ENCODE results near the gene MAN2A2. TPM values are rescaled to one million over a fixed set of nuclear protein-coding genes. Genes with fewer than 3 reads are reported as not detected.
"Not testable (repeated sequence)": the region's sequence is repeated elsewhere in the genome, so short reads cannot be mapped to it uniquely, and the experiment has no call there.

MAN2A2 gene
- total RNA-seq, 1 donor from 2014 or later, result 51.4 TPM

- H3K27me3 Mint-ChIP-seq (ENCODE audit: low read depth), result no peaks in the 10 kb centered on the region
- H3K9me3 Mint-ChIP-seq (ENCODE audit: low read depth), result no peaks in the 10 kb centered on the region
- TF ChIP-seq, protein P1, sequence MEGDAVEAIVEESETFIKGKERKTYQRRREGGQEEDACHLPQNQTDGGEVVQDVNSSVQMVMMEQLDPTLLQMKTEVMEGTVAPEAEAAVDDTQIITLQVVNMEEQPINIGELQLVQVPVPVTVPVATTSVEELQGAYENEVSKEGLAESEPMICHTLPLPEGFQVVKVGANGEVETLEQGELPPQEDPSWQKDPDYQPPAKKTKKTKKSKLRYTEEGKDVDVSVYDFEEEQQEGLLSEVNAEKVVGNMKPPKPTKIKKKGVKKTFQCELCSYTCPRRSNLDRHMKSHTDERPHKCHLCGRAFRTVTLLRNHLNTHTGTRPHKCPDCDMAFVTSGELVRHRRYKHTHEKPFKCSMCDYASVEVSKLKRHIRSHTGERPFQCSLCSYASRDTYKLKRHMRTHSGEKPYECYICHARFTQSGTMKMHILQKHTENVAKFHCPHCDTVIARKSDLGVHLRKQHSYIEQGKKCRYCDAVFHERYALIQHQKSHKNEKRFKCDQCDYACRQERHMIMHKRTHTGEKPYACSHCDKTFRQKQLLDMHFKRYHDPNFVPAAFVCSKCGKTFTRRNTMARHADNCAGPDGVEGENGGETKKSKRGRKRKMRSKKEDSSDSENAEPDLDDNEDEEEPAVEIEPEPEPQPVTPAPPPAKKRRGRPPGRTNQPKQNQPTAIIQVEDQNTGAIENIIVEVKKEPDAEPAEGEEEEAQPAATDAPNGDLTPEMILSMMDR (IDR thresholded peaks at IDR 0.05), result no peak
- H3K4me1 Mint-ChIP-seq (ENCODE audit: low read depth), result peaks cover 8% of the 10 kb centered on the region
- no peak overlapping the region for H3K27ac Mint-ChIP-seq (ENCODE audit: unreplicated experiment)
- no peak for DNase-seq (ENCODE audit: low spot score)
- H3K36me3 Mint-ChIP-seq (ENCODE audit: low read depth), result peaks cover 26% of the 10 kb centered on the region
- no peak overlapping the region for H3K4me3 Mint-ChIP-seq (ENCODE audit: unreplicated experiment)
These were observed 4.1 kb downstream of the MAN2A2 start for GRCh38 chr15:90907051-90907660.

DNA sequence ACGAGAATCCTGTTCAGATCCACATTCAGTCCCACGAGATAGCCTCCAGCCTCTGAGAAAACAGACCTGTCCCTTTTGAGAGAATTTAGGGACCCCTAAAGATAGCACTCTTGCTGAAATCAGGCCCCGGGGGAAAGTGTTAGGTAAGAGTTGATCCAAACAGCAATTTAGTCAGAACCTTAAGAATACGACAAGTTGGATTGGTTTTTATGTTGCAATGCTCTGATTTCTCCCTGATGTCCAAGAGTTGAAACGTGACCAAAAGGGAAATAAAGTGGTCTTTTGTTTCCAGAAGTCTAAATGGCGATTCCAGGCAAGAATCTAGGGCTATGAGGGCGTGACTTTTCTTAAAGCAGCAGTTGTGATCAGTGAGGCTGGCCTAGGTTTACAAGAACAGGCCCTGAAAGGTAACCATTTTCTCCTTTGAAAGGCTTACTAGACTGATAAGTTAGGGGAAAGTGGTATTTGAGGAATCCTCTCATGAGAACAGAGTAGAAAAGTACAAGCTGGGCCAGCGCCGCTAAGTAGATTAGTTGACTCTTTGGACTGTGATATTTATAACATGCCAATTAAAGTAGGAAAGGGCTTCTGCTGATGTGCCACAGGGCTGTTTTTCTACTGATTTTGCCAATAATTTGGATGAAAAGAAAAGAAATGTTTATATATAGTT lies 4.9 kb downstream of the MAN2A2 start:
- H3K4me1 Mint-ChIP-seq (ENCODE audit: low read depth), result peaks cover 7% of the 10 kb centered on the region
- TF ChIP-seq, protein P1 (IDR thresholded peaks at IDR 0.05), result no peak
- H3K36me3 Mint-ChIP-seq (ENCODE audit: low read depth), result peaks cover 31% of the 10 kb centered on the region
- no peak overlapping the region for H3K27ac Mint-ChIP-seq (ENCODE audit: unreplicated experiment)
- DNase-seq (ENCODE audit: low spot score), result no peak
- H3K27me3 Mint-ChIP-seq (ENCODE audit: low read depth), result no peaks in the 10 kb centered on the region
- H3K4me3 Mint-ChIP-seq (ENCODE audit: unreplicated experiment), result no peak overlapping the region
- H3K9me3 Mint-ChIP-seq (ENCODE audit: low read depth), result no peaks in the 10 kb centered on the region

DNA sequence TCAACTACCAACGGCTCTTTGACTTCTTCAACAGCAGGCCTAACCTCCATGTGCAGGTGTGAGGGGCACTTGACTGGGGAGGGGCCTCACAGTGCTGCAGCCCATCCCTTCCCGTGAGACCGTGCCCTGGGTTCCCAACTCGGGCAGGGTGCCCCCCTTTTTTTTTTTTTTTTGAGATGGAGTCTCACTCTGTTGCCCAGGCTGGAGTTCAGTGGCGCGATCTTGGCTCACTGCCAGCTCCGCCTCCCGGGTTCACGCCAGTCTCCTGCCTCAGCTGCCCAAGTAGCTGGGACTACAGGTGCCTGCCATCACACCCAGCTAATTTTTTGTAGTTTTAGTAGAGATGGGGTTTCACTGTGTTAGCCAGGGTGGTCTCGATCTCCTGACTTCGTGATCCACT lies 6.3 kb downstream of the MAN2A2 start:
- not testable (repeated sequence) for H3K27me3 Mint-ChIP-seq (ENCODE audit: low read depth); H3K9me3 Mint-ChIP-seq (ENCODE audit: low read depth); H3K4me3 Mint-ChIP-seq (ENCODE audit: unreplicated experiment); H3K27ac Mint-ChIP-seq (ENCODE audit: unreplicated experiment); DNase-seq (ENCODE audit: low spot score); H3K4me1 Mint-ChIP-seq (ENCODE audit: low read depth)
- peaks cover 39% of the 10 kb centered on the region for H3K36me3 Mint-ChIP-seq (ENCODE audit: low read depth)

GRCh38 chr15:90909976-90910375 lies 6.9 kb downstream of the MAN2A2 start:
- Mint-ChIP-seq H3K9me3 (ENCODE audit: low read depth) (no peaks in the 10 kb centered on the region), H3K27me3 (ENCODE audit: low read depth) (no peaks in the 10 kb centered on the region), H3K4me1 (ENCODE audit: low read depth) (no peaks in the 10 kb centered on the region), H3K27ac (ENCODE audit: unreplicated experiment) (no peak overlapping the region), H3K4me3 (ENCODE audit: unreplicated experiment) (no peak overlapping the region), H3K36me3 (ENCODE audit: low read depth) (peaks cover 40% of the 10 kb centered on the region)
- no peak for DNase-seq (ENCODE audit: low spot score)
- TF ChIP-seq, protein P1 (IDR thresholded peaks at IDR 0.05), result no peak

- no peak for DNase-seq (ENCODE audit: low spot score)
- TF ChIP-seq, protein P1 (IDR thresholded peaks at IDR 0.05), result no peak
- Mint-ChIP-seq H3K4me3 (ENCODE audit: unreplicated experiment) (no peak overlapping the region), H3K36me3 (ENCODE audit: low read depth) (peaks cover 38% of the 10 kb centered on the region), H3K27ac (ENCODE audit: unreplicated experiment) (no peak overlapping the region), H3K4me1 (ENCODE audit: low read depth) (peaks cover 6% of the 10 kb centered on the region), H3K9me3 (ENCODE audit: low read depth) (no peaks in the 10 kb centered on the region), H3K27me3 (ENCODE audit: low read depth) (no peaks in the 10 kb centered on the region)
These were observed 7.6 kb downstream of the MAN2A2 start for GRCh38 chr15:90910441-90911301.
